ENCODE data around the gene TOMM34. TPM values are rescaled to one million over a fixed set of nuclear protein-coding genes. Genes with fewer than 3 reads are reported as not detected.

TOMM34 gene
- total RNA-seq, 1 donor from 2014 or later = 18.2 TPM

GRCh38 chr20:44969300-44969894, 9.2 kb upstream of the TOMM34 start:
- ChIA-PET POLR2A (interaction anchor here (0.9 to 10.3 kb wide), 3 partner anchors 9 to 10 kb away, joined by 3 to 153 read pairs (median 22); partner anchors contain the start of gene TOMM34), CTCF (interaction anchor here (1.1 kb wide), 1 partner anchor 8 kb away, joined by 3 read pairs; no protein-coding TSS in a partner anchor)
- TF ChIP-seq CTCF (IDR thresholded peaks at IDR 0.05) = no peak
- Mint-ChIP-seq H3K36me3 (ENCODE audit: low read depth) (peaks cover 63% of the 10 kb centered on the region), H3K27ac (peak overlapping the region; percentile 97), H3K4me3 (peak overlapping the region; percentile 99), H3K27me3 (no peaks in the 10 kb centered on the region), H3K4me1 (peaks cover 79% of the 10 kb centered on the region), H3K9me3 (no peaks in the 10 kb centered on the region)
- ATAC-seq (ENCODE audit: low read depth) = no peak
- intact Hi-C loops (cut with micrococcal nuclease) = loop anchor here (5.0 kb wide), 2 partner anchors 398 to 448 kb away; partner anchors contain the start of gene PIGT
- no peak for DNase-seq

GRCh38 chr20:44967207-44967807, 7.1 kb upstream of the TOMM34 start:
- intact Hi-C loops (cut with micrococcal nuclease) = loop anchor here (2.0 to 5.0 kb wide), 8 partner anchors 29 to 757 kb away; partner anchors contain the start of genes OSER1, PABPC1L and PIGT
- Mint-ChIP-seq H3K36me3 (ENCODE audit: low read depth) (peaks cover 43% of the 10 kb centered on the region), H3K9me3 (no peaks in the 10 kb centered on the region), H3K4me3 (peak overlapping the region; percentile 99), H3K27me3 (no peaks in the 10 kb centered on the region), H3K4me1 (peaks cover 76% of the 10 kb centered on the region), H3K27ac (peak overlapping the region; percentile 97)
- TF ChIP-seq CTCF (IDR thresholded peaks at IDR 0.05) = no peak
- DNase-seq (peak; percentile 24), ATAC-seq (ENCODE audit: low read depth) (peak; percentile 43)
- CTCF ChIA-PET = interaction anchor here (3.5 kb wide), 1 partner anchor 11 kb away, joined by 20 read pairs; no protein-coding TSS in a partner anchor
- POLR2A ChIA-PET = interaction anchor here (0.6 to 10.3 kb wide), 13 partner anchors 8 to 1005 kb away, joined by 3 to 153 read pairs (median 5); partner anchors contain the start of genes OSER1, YWHAB and ZNF335

DNA sequence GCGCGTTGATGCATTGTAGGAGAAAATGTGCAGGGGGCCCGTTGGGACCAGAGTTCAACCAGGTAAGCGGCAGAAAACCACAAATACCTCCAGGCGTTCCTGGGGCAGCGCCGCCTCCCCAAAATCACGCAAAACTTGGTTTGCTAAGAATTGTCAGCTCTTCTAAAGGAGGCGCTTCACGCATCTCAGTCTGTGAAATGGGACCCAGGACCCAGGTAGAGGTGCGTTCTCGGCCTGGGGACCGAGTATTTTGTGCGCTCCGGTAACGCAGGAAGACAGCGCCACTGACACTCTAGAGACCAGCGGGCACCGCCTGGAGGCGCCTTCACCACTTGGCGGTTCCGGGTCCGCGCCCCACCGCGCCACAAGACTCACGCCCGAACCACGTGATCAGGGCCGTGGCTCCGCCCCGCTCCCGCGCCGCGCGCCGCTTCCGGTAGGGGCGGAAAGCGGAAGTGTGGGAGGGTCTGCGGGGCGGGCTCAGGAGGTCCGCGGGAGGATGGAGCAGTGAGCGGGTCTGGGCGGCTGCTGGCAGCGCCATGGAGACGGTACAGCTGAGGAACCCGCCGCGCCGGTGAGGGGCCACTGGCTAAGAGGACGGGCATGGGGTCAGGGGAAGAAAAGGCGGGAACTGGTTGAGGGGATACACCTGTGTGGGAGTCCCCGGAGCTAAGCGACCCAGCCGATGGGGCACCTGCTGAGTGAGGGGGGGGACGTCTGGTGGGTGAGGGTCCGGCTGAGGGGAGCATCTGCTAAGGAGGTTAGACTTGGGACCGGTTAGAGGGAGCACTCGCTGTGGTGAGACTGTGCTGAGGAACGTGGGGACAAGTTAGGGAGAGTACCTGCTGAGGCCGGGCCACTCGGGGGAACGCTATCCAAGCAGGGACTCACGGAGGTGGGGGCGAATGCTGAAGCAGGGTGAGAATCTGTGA, 6.1 kb upstream of the TOMM34 start, which contains the start of gene STK4:
Gene STK4, plus strand, starts transcription at position 483 of the 932 bp plus-strand sequence. Its CDS starts 57 bp downstream, at position 540.
- no peaks in the 10 kb centered on the region for H3K27me3 Mint-ChIP-seq
- TF ChIP-seq CTCF (IDR thresholded peaks at IDR 0.05) = no peak

GRCh38 chr20:44965651-44966029, 5.4 kb upstream of the TOMM34 start:
- intact Hi-C loops (cut with micrococcal nuclease) = loop anchor here (1.0 to 5.0 kb wide), 9 partner anchors 14 to 755 kb away; partner anchors contain the start of genes OSER1, PABPC1L and PIGT
- DNase-seq (no peak), ATAC-seq (ENCODE audit: low read depth) (no peak)
- Mint-ChIP-seq H3K36me3 (ENCODE audit: low read depth) (peaks cover 36% of the 10 kb centered on the region), H3K9me3 (no peaks in the 10 kb centered on the region), H3K27me3 (no peaks in the 10 kb centered on the region), H3K4me1 (peaks cover 63% of the 10 kb centered on the region), H3K4me3 (peak overlapping the region; percentile 99), H3K27ac (peak overlapping the region; percentile 97)
- TF ChIP-seq CTCF (IDR thresholded peaks at IDR 0.05) = no peak
- CTCF ChIA-PET = interaction anchor here (1.1 to 3.5 kb wide), 2 partner anchors 13 to 32 kb away, joined by 3 to 20 read pairs; no protein-coding TSS in a partner anchor
- POLR2A ChIA-PET = interaction anchor here (0.6 to 10.3 kb wide), 4 partner anchors 13 to 852 kb away, joined by 3 to 153 read pairs (median 10); no protein-coding TSS in a partner anchor

More for the DNA sequence above, 6.1 kb upstream of the TOMM34 start, which contains the start of gene STK4:
- peaks cover 38% of the 10 kb centered on the region for H3K36me3 Mint-ChIP-seq (ENCODE audit: low read depth)
- peak within 1 kb of the TSS; percentile 97 for H3K27ac Mint-ChIP-seq
- POLR2A ChIA-PET = interaction anchor here (0.6 to 10.3 kb wide), 9 partner anchors 12 to 929 kb away, joined by 3 to 153 read pairs (median 6); partner anchors contain the start of gene YWHAB
- intact Hi-C loops (cut with micrococcal nuclease) = loop anchor here (1.0 to 5.0 kb wide), 9 partner anchors 13 to 755 kb away; partner anchors contain the start of genes OSER1, PABPC1L and PIGT
- CTCF ChIA-PET = interaction anchor here (3.5 kb wide), 1 partner anchor 12 kb away, joined by 20 read pairs; no protein-coding TSS in a partner anchor
- H3K4me3 Mint-ChIP-seq = peak within 1 kb of the TSS; percentile 99
- DNase-seq (peak; percentile 98), ATAC-seq (ENCODE audit: low read depth) (peak; percentile 78)
- no peaks in the 10 kb centered on the region for H3K9me3 Mint-ChIP-seq
- H3K4me1 Mint-ChIP-seq = peaks cover 67% of the 10 kb centered on the region

All from activated B cell treated with CpG ODN at 0.5 μM for 24 hours (primary cell).